GM18502 (cell line): ENCODE results near the gene NFIB.

Experiments
- ATAC-seq: cut with Tn5 transposase; IDR thresholded peaks from one replicate; pipeline ENCODE4 v1.9.1; 2021; ENCODE audit warnings: mild to moderate bottlenecking; ENCODE audit not compliant: unreplicated experiment, poor library complexity

NFIB gene

DNA sequence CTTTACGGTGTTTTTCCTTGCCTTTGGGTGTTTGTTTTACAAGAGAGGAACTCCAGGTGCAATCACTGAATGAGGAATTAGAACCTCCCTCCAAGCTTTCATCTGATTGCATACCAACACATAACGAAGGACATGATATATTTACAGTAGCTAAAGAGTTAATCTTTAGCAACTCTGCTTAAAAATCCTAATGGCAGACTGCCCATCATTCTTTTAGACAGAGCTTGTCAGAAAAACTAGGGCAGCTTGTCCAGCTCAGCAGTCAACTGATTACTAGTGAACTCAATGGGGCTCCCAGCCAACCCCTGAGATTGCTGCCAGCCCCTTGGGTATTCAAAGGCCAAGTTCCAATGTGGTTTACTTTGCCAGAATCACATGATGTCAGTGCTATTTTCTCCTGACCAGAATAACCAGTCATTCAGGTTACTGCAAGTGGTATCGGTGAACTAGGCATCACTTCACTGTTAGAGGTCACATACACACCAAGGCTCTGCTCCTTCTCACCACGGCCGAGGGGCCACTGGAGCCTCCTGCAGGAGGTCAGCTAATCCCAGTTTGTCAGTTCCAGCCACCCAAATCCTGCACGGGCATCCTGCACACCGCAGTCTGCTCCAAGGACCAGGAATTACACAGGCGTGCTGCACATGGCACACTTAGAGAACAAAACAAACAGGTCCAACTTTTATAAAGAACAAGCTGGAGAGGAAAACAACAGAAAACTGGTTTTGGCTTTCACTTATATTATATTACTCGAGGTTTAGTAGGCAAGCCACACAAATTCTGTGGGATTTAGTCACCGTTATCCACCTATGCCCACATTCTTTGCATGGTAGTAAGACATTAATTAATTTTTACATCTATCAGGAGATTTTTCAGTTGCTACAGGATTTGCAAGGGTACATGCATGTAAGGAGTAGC is 62.5 kb downstream of the NFIB start:
- no peak for ATAC-seq

GRCh38 chr9:14250794-14251153 is 63.2 kb downstream of the NFIB start:
- ATAC-seq, result no peak

- no peak for ATAC-seq
Observed at GRCh38 chr9:14249527-14249926, 64.4 kb downstream of the NFIB start.

DNA sequence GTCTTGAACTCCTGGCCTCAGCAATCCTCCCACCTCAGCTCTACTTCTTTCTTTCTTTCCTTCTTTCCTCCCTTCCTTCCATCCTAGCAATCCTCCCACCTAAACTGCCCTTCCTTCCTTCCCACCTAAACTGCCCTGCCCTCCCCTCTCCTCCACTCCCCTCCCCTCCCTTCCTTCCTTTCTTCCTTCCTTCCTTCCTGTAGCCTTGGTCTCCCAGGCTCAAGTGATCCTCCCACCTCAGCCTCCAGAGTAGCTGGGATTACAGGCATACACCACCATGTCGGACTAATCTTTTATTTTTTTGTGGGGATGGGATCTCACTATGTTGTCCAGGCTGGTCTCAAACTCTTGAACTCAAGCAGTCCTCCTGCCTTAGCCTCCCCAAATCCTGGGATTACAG is 65.8 kb downstream of the NFIB start:
- ATAC-seq, result no peak

DNA sequence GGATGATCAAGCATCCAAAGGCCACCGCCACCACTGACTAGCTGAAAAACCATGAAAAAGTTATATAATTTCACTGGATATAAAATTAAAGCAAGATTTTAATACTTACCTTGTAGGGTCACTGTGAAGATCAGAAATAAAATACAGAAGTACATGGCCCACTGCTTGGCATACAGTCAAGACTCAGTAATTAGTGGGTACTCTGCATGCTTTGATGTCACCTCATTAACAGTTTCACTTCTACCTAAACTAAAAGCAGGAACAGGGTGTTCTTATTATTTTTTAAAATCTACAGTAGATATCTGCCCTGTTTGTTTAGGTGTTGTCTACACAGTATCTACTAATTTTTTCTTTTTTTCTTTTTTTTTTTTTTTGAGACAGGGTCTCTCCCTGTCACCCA is 66.4 kb downstream of the NFIB start:
- ATAC-seq, result no peak

- ATAC-seq, result no peak
Observed at GRCh38 chr9:14246951-14247350, 67.0 kb downstream of the NFIB start.

- no peak for ATAC-seq
Observed at GRCh38 chr9:14245901-14246525, 67.9 kb downstream of the NFIB start.

DNA sequence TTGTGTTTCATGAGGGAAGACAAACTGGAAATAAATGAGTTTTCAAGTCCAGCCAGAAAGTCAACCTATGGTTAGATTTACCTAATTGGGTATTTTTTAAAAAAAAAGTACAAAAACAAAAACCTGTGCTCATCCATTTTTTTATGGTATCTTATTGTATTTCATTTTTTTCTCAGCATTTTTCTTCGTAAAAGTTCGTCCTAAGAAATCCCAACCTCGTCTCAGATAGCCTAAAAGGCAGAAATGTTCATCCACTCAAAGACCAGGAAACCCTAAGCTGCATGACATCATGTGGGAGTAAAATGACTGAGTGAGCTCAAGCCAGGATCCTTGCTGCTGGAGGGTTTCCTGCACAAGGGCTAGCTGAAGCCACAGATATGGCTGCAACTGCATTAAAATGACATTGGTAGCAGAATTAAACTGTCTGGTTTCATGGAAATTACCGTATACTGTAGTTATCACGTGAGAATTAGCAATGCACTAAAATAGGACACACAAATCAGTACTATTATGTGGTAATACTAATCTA is 70.4 kb downstream of the NFIB start:
- no peak for ATAC-seq

GRCh38 chr9:14242150-14242805 is 71.7 kb downstream of the NFIB start:
- no peak for ATAC-seq

DNA sequence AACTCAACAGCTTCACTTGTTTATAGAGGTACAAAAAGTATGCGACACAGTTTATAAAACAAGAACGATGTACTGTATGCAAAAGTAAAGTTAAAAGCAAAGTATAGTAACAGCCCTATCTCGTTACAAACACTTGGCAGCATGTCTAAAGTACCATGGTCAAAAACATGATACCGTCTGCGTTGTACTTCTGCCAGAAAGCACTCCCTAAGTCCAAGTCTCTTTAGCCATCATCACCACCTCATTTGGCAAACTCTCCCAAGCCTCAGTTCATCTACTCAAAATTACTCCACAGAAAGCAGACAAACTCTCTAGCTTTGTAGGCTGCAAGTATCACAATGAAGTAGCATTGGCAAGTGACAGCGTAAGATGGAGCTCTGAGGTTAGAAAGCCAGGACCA is 73.4 kb downstream of the NFIB start:
- ATAC-seq, result no peak

DNA sequence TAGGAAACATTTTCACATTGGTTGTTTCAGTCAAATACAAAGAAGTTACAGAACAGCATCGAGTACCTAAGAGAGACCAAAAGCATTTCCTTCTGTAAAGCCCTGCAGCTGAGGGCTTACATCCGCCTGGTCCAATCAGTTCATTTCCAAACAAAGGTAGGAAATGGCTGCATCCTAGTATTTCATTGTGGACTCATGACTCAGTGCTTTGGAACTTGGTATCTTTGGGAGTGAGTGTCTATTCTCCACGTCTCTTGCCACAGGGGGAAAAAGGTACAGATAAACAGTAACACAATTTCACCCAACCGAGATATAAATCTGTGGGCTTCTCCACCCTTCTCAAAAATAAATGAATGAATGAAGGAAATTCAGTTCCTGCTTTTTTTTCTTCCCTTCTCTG is 75.4 kb downstream of the NFIB start:
- ATAC-seq, result no peak

DNA sequence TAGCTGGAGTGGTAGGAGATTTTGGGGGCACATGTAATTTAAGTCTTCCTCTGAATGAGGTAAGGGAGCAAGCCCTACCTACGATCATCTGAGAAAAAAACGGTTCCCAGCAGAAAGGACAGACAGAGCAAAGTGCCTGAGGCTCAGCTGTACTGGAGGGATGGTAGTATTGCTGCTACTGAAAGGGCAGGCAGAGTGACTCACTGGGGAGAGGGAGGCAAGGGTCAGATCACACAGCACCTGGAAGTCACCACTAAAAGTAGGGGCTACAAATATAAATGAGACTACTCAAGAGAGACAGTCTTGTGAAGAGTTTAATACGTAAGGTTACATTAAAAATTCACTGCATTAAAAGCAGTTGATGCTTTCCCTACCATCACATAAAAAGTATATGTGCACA is 75.9 kb downstream of the NFIB start:
- ATAC-seq, result no peak

DNA sequence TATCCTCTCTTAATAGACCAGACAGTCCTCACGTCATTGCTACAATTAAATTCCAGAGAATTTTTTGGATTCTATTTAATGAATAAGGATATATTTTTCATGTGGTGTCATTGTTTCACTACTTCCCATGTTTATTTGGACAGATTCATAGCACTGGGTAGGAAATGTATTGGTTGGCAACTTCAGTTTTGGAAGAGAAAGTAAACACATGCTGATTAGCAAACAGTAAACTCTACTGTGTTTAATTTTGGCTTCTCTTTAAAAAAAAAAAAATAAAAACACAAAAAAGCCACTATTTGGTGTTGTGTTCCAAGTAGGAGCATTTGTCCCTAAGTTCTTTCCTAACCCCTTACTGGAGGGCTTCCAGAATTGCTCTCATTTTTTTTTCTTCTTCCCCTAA is 77.3 kb downstream of the NFIB start:
- no peak for ATAC-seq

DNA sequence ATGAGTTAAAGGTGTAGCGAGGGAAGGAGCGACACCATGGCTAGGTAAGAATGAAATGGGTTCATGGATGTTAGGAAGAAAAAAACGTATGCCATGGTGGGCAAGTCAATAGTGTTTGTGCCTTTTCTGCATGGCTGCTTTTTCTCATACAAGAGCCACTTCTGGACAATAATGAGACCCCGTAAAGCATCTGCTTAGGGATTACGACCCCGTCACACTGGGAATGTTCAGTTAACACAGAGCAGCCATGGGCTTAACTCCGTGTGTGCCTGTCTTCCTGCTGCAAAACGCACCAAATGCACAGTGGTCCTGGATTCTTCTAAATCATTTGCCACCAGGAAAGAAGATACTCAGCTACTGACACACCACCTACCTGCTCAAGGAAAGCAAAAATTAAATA is 81.8 kb downstream of the NFIB start:
- no peak for ATAC-seq

DNA sequence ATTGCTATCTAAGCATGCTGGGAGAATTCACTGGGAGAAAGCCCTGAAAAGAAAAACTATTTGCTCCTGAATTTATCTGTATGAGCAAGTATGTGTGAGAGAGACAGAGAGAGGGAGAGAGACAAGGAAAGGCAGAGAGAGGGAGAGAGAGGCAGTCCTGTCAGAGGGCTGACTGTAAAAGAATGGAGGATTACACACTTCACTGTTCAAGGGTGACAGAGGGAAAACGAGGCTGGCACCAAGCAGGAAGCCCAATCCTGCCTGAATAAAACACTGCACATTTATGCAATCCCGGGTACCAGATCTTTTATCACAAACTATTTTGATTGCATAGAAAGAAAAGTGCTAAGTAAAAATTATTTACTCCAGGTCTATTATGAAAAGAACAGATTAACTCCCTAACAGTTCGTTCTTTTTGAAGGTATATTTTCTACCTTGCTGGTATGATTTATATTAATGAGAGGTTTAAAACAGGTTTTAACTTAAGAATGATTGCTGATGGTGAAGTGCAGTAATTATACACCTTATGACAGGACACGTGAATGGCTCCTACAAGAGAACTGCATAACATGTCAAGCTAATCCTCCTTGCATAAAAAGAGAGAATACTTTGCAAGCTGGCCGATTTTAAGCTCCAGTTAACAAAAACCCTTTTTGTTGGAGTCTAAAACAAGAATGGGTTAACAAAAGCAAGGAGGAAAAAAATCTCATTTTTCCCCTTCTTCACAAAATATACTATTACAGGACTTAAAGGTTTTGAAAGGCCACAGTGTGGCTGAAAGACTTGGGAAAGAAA is 82.5 kb downstream of the NFIB start:
- ATAC-seq, result no peak

GRCh38 chr9:14228602-14229001 is 85.3 kb downstream of the NFIB start:
- no peak for ATAC-seq

- ATAC-seq, result no peak
Observed at GRCh38 chr9:14226855-14227532, 86.9 kb downstream of the NFIB start.

- ATAC-seq, result no peak
Observed at GRCh38 chr9:14223081-14223480, 90.9 kb downstream of the NFIB start.

DNA sequence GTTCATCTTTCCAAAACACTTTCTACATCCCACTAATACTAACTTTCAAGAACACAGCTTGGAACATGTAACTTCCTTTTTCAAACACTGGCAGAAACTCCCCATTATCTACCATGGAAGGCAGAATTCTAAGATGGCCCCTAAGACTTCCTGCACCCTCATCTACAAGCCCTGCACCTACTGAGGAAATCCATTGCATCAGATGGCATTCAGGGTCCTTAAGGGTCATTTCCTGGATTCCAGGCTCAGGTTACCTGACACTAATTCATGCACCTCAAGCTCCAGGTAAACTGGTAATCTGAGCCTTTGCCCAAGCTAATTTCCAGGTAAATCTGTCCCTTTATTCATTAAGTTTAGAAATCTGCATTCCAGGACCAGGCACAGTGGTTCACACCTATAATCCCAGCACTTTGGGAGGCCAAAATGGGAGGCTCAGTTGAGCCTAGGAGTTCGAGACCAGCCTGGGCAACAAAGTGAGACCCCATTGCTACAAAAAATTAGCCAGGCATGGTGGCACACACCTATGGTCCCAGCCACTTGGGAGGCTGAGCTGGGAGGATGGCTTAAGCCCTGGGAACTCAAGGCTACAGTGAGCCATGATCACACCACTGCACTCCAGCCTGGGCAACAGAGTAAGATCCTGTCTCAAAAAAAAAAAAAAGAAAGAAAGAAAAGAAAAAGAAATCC is 91.6 kb downstream of the NFIB start:
- ATAC-seq, result no peak
